OCI-LY1 (cell line): Measurements from ENCODE around the gene LRR1.

Experiments
- H2AFZ ChIP-seq: fragments of 200-600 bp; sonication (generic), shearing (Covaris generic); 2 replicates; pipeline ENCODE4 v1.6.0; 2014; ENCODE audit warnings: antibody characterized with exemption, mild to moderate bottlenecking, low read length
- H3F3A ChIP-seq: fragments of 200-600 bp; sonication (generic), shearing (Covaris generic); 2 replicates; pipeline ENCODE4 v1.6.0; 2014; ENCODE audit warnings: mild to moderate bottlenecking, antibody characterized with exemption, low read length, moderate library complexity; ENCODE audit not compliant: insufficient read depth
- H3K27ac ChIP-seq: fragments of 200-600 bp; sonication (generic); 2 replicates; pipeline ENCODE4 v1.5.1; 2014; ENCODE audit warnings: low read length, mixed run types, mild to moderate bottlenecking, low read depth; ENCODE audit not compliant: poor library complexity, severe bottlenecking
- H3K27me3 ChIP-seq: fragments of 200-600 bp; sonication (generic); 2 replicates; pipeline ENCODE4 v1.6.0; 2014; ENCODE audit warnings: antibody characterized with exemption, mild to moderate bottlenecking, low read length, moderate library complexity; ENCODE audit not compliant: insufficient read depth
- H3K36me3 ChIP-seq: fragments of 200-600 bp; sonication (generic); 2 replicates; pipeline ENCODE4 v1.6.1; 2014; ENCODE audit warnings: mild to moderate bottlenecking, antibody characterized with exemption, low read length, moderate library complexity, mixed read lengths; ENCODE audit not compliant: insufficient read depth
- H3K4me1 ChIP-seq: fragments of 200-600 bp; sonication (generic); 2 replicates; pipeline ENCODE4 v1.5.1; 2014; ENCODE audit warnings: mild to moderate bottlenecking, low read length, moderate library complexity; ENCODE audit not compliant: insufficient read depth, severe bottlenecking
- H3K4me2 ChIP-seq: fragments of 200-600 bp; sonication (generic), shearing (Covaris generic); 2 replicates; pipeline ENCODE4 v1.6.1; 2014; ENCODE audit warnings: low read length
- H3K4me3 ChIP-seq: fragments of 200-600 bp; sonication (generic); 2 replicates; pipeline ENCODE4 v1.5.1; 2014; ENCODE audit warnings: low read length, low read depth, mild to moderate bottlenecking, mixed read lengths; ENCODE audit not compliant: poor library complexity, severe bottlenecking
- H3K79me2 ChIP-seq: fragments of 200-600 bp; shearing (Covaris generic); 2 replicates; pipeline ENCODE4 v1.6.1; 2016; ENCODE audit warnings: mixed run types, low read length, mixed read lengths; ENCODE audit not compliant: insufficient read depth
- H3K9ac ChIP-seq: fragments of 200-600 bp; sonication (generic), shearing (Covaris generic); 2 replicates; pipeline ENCODE4 v1.6.1; 2014; ENCODE audit warnings: mild to moderate bottlenecking, low read length, mixed read lengths
- H3K9me2 ChIP-seq: fragments of 200-600 bp; sonication (generic), shearing (Covaris generic); 2 replicates; pipeline ENCODE4 v1.6.1; 2014; ENCODE audit warnings: low read depth, mild to moderate bottlenecking, low read length, mixed read lengths
- H3K9me3 ChIP-seq: fragments of 200-600 bp; shearing (Covaris generic); 2 replicates; pipeline ENCODE4 v1.6.1; 2014; ENCODE audit warnings: low read length, mixed read lengths
- H4K20me1 ChIP-seq: fragments of 200-600 bp; sonication (generic), shearing (Covaris generic); 2 replicates; pipeline ENCODE4 v1.6.0; 2016; ENCODE audit warnings: mild to moderate bottlenecking, low read length; ENCODE audit not compliant: insufficient read depth
- EZH2 ChIP-seq: fragments of 200-600 bp; sonication (generic), shearing (Covaris generic); IDR thresholded peaks from 2 replicates; pipeline ENCODE4 v1.8.0; 2017; ENCODE audit warnings: borderline replicate concordance, mixed run types, mild to moderate bottlenecking, antibody characterized with exemption, low read length, moderate library complexity, mixed read lengths
- TF ChIP-seq, protein P1 (sequence below): fragments of 200-600 bp; sonication (generic), shearing (Covaris generic); IDR thresholded peaks from 2 replicates; pipeline ENCODE4 v1.5.1; 2017; ENCODE audit warnings: mild to moderate bottlenecking, antibody characterized with exemption, low read length, moderate library complexity, mixed read lengths

Gene LRR1

DNA sequence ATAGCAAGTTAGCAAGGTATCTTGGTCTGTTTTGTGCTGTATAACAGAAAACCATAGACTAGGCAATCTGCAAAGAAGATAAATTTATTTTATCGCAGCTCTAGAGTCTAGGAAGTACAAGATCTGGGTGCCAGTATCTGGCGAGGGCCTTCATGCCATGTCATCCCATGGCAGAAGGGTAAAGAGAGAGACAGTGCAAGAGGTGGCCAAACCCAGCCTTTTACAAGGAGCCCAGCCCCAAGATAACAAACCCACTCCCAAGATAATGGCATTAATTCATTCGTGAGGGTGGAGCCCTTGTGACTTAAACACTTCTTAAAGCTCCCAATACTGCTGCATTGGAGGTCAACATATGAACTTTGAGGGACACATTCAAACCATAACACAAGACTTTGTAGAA, 29.5 kb upstream of the LRR1 start:
- Histone ChIP-seq H3K4me3 (no peak overlapping the region), H3K27ac (no peak overlapping the region), H2AFZ (no peak overlapping the region), H3K4me1 (no peaks in the 10 kb centered on the region), H3K27me3 (no peaks in the 10 kb centered on the region), H4K20me1 (no peaks in the 10 kb centered on the region), H3F3A (no peaks in the 10 kb centered on the region), H3K79me2 (no peaks in the 10 kb centered on the region), H3K4me2 (no peak overlapping the region), H3K9ac (no peak overlapping the region), H3K9me3 (no peaks in the 10 kb centered on the region), H3K9me2 (no peaks in the 10 kb centered on the region), H3K36me3 (peaks cover 16% of the 10 kb centered on the region)
- TF ChIP-seq EZH2 = no peak
- TF ChIP-seq, protein P1, sequence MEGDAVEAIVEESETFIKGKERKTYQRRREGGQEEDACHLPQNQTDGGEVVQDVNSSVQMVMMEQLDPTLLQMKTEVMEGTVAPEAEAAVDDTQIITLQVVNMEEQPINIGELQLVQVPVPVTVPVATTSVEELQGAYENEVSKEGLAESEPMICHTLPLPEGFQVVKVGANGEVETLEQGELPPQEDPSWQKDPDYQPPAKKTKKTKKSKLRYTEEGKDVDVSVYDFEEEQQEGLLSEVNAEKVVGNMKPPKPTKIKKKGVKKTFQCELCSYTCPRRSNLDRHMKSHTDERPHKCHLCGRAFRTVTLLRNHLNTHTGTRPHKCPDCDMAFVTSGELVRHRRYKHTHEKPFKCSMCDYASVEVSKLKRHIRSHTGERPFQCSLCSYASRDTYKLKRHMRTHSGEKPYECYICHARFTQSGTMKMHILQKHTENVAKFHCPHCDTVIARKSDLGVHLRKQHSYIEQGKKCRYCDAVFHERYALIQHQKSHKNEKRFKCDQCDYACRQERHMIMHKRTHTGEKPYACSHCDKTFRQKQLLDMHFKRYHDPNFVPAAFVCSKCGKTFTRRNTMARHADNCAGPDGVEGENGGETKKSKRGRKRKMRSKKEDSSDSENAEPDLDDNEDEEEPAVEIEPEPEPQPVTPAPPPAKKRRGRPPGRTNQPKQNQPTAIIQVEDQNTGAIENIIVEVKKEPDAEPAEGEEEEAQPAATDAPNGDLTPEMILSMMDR = no peak

DNA sequence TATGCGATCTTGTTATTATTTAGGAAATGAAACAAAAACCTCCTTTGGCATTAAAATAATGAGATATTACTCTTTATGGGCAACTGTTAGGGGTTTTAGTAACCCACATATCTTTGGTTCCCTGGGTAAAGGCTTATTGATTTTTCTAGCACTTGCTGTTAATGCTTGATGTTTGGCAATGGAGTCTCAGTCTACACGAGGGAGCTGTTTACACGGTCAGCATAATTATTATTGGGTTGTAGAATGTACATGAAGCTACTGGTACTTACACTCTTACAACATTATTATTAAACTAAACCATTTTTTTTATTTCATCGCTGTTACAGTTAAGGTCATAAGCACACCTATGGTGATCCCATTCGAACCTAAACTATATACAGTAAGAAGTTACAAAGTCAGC, 24.7 kb upstream of the LRR1 start:
- Histone ChIP-seq H3K4me2 (no peak overlapping the region), H3K79me2 (no peaks in the 10 kb centered on the region), H3K9me3 (no peaks in the 10 kb centered on the region), H3F3A (no peaks in the 10 kb centered on the region), H3K36me3 (peaks cover 55% of the 10 kb centered on the region), H3K27me3 (no peaks in the 10 kb centered on the region), H3K4me3 (no peak overlapping the region), H2AFZ (no peak overlapping the region), H3K4me1 (no peaks in the 10 kb centered on the region), H3K9ac (no peak overlapping the region), H3K9me2 (no peaks in the 10 kb centered on the region), H4K20me1 (no peaks in the 10 kb centered on the region), H3K27ac (no peak overlapping the region)
- TF ChIP-seq, protein P1 = no peak
- TF ChIP-seq EZH2 = no peak

DNA sequence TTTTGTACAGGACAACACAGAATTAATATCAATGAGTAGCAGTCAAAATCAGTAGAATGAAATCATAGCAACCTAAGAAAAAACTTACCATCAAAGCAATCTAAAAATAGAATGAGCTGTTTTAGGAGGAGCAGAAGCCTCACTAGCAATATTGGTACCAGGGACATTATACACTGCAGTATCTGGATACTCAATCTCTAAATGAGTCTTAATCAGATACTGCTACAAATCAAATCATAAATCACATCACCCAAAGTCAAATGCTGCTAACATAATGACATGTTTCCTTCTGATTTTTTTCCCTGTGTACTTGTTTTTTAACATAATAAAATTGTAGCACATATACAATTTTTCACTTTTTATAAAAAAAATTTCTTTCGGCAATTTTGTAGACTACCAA, 20.6 kb upstream of the LRR1 start:
- Histone ChIP-seq H3K4me1 (peaks cover 5% of the 10 kb centered on the region), H3K9ac (no peak overlapping the region), H3K27ac (no peak overlapping the region), H3K36me3 (peaks cover 83% of the 10 kb centered on the region), H3K79me2 (peaks cover 26% of the 10 kb centered on the region), H3K4me2 (no peak overlapping the region), H3K27me3 (no peaks in the 10 kb centered on the region), H4K20me1 (no peaks in the 10 kb centered on the region), H2AFZ (no peak overlapping the region), H3K9me2 (no peaks in the 10 kb centered on the region), H3K4me3 (no peak overlapping the region), H3K9me3 (no peaks in the 10 kb centered on the region), H3F3A (no peaks in the 10 kb centered on the region)
- TF ChIP-seq, protein P1 = no peak
- TF ChIP-seq EZH2 = no peak
